ENCODE measurements around the gene KLHL7.

KLHL7 gene

DNA sequence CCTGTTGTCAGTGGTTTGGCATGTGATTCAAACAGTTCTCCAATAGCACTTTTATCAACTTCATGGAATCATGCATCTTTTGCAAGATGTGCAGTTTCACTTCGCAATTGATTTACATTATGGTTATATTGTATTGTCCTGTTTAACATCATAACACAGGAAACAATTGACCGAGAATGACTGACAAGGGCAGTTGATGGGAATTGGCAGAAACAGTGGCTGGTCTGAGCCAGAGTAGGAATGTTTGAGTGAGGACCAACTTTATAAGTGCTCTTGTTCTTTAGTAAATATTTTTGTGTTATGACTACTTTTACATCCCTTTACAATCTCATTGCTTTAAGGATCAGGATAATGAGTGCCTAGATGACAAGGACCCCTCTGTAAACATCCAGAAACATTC lies 2.2 kb downstream of the KLHL7 start:
- Histone ChIP-seq H3K79me2 (ENCODE audit: control insufficient read depth, insufficient read depth, low read length, poor library complexity) (peaks cover 6% of the 10 kb centered on the region), H3K4me2 (ENCODE audit: low read length) (no peak overlapping the region), H3K9ac (ENCODE audit: low read length) (no peak overlapping the region), H2BK12ac (ENCODE audit: low read length) (no peak overlapping the region), H3K4me1 (ENCODE audit: control insufficient read depth in 1 of 2, insufficient read depth in 2 of 2, low read length in 2 of 2) (peaks cover 0 to 1% of the 10 kb centered on the region in 2 experiments), H3K27ac (ENCODE audit: low read depth, low read length) (no peak overlapping the region), H3K9me3 (ENCODE audit: insufficient read depth, low read depth, low read length) (no peaks in the 10 kb centered on the region), H4K12ac (ENCODE audit: low read depth, low read length) (no peak overlapping the region), H3K27me3 (ENCODE audit: insufficient read depth, low read length) (no peaks in the 10 kb centered on the region), H3K79me1 (ENCODE audit: low read length) (peaks cover 4% of the 10 kb centered on the region), H3K4ac (ENCODE audit: low read depth, low read length) (no peak overlapping the region), H3K23ac (ENCODE audit: low read length) (no peak overlapping the region), H4K8ac (ENCODE audit: low read depth, low read length) (no peak overlapping the region), H3K18ac (ENCODE audit: low read length) (no peak overlapping the region), H3K4me3 (ENCODE audit: low read depth, low read length) (no peak overlapping the region), H2AFZ (ENCODE audit: insufficient read depth, low read length, poor library complexity) (no peak overlapping the region), H3K14ac (ENCODE audit: low read length) (no peak overlapping the region), H2AK5ac (ENCODE audit: low read length) (no peak overlapping the region), H3K36me3 (ENCODE audit: control insufficient read depth in 1 of 2, insufficient read depth in 2 of 2, low read length in 2 of 2) (no peaks in the 10 kb centered on the region), H2BK120ac (ENCODE audit: insufficient read depth, low read length, poor library complexity) (no peak overlapping the region), H2BK5ac (ENCODE audit: low read depth, low read length, poor library complexity) (no peak overlapping the region), H4K91ac (ENCODE audit: low read depth, low read length) (no peak overlapping the region)
- WGBS (ENCODE audit: extremely low coverage, insufficient coverage, insufficient read length): no CpG with 5 or more reads among the region's 2 CpGs
- DNase-seq: no peak

DNA sequence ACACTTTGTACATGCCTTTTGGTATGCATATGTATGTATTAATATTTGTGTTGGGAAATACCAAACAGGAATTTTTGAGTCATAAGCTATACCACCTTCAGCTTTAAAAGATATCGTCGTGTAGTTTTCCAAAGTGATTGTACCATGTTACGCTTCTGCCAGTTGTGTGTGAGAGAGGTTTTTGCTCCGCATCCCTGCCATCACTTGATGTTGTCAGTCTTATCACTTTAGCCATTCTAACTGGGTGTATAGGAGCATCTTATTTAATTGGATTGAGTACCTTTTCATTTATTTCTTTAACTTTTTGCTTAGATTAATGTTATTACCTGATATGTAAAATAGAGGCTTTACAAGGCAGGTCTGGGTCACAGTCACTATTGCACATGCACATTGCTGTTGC lies 3.4 kb downstream of the KLHL7 start:
- Histone ChIP-seq H4K91ac (ENCODE audit: low read depth, low read length) (no peak overlapping the region), H3K23ac (ENCODE audit: low read length) (no peak overlapping the region), H3K4me2 (ENCODE audit: low read length) (no peak overlapping the region), H2AK5ac (ENCODE audit: low read length) (no peak overlapping the region), H3K9me3 (ENCODE audit: insufficient read depth, low read depth, low read length) (no peaks in the 10 kb centered on the region), H3K27me3 (ENCODE audit: insufficient read depth, low read length) (no peaks in the 10 kb centered on the region), H2BK12ac (ENCODE audit: low read length) (no peak overlapping the region), H3K9ac (ENCODE audit: low read length) (no peak overlapping the region), H3K27ac (ENCODE audit: low read depth, low read length) (no peak overlapping the region), H3K79me1 (ENCODE audit: low read length) (peaks cover 4% of the 10 kb centered on the region), H3K18ac (ENCODE audit: low read length) (no peak overlapping the region), H3K36me3 (ENCODE audit: control insufficient read depth in 1 of 2, insufficient read depth in 2 of 2, low read length in 2 of 2) (no peaks in the 10 kb centered on the region), H3K79me2 (ENCODE audit: control insufficient read depth, insufficient read depth, low read length, poor library complexity) (peaks cover 6% of the 10 kb centered on the region), H2BK120ac (ENCODE audit: insufficient read depth, low read length, poor library complexity) (no peak overlapping the region), H4K12ac (ENCODE audit: low read depth, low read length) (no peak overlapping the region), H3K4ac (ENCODE audit: low read depth, low read length) (no peak overlapping the region), H4K8ac (ENCODE audit: low read depth, low read length) (no peak overlapping the region), H3K14ac (ENCODE audit: low read length) (no peak overlapping the region), H3K4me3 (ENCODE audit: low read depth, low read length) (no peak overlapping the region), H3K4me1 (ENCODE audit: control insufficient read depth in 1 of 2, insufficient read depth in 2 of 2, low read length in 2 of 2) (peaks cover 0 to 1% of the 10 kb centered on the region in 2 experiments), H2BK5ac (ENCODE audit: low read depth, low read length, poor library complexity) (no peak overlapping the region), H2AFZ (ENCODE audit: insufficient read depth, low read length, poor library complexity) (no peak overlapping the region)
- no peak for DNase-seq
- WGBS (ENCODE audit: extremely low coverage, insufficient coverage, insufficient read length): no CpG with 5 or more reads among the region's 4 CpGs

DNA sequence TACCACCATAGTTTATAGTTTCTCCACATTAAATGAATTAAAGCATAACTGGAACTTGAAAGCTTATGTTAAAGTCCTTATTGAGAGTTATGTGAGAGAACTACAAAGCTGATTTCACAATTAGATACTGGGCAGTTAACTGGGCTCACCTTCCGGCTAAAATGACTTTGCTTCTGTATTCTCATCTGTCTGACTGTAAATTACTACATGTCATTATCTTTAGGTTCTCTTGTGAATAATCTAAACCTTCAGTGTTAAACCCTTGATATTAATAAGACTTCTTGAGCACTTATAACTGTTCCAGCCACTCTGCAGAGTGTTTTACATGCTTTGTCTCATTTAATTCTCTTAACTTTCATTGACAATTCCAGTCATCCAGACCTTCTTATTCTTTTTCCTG lies 3.9 kb downstream of the KLHL7 start:
- H3K4ac ChIP-seq (ENCODE audit: low read depth, low read length): no peak overlapping the region
- H3K4me1 ChIP-seq (ENCODE audit: control insufficient read depth in 1 of 2, insufficient read depth in 2 of 2, low read length in 2 of 2): peaks cover 0 to 1% of the 10 kb centered on the region in 2 experiments
- no peak overlapping the region for H3K4me3 ChIP-seq (ENCODE audit: low read depth, low read length)
- no peak overlapping the region for H4K91ac ChIP-seq (ENCODE audit: low read depth, low read length)
- H4K8ac ChIP-seq (ENCODE audit: low read depth, low read length): no peak overlapping the region
- H3K4me2 ChIP-seq (ENCODE audit: low read length): no peak overlapping the region
- no peak overlapping the region for H3K14ac ChIP-seq (ENCODE audit: low read length)
- no peak overlapping the region for H4K12ac ChIP-seq (ENCODE audit: low read depth, low read length)
- H2AFZ ChIP-seq (ENCODE audit: insufficient read depth, low read length, poor library complexity): no peak overlapping the region
- H2BK5ac ChIP-seq (ENCODE audit: low read depth, low read length, poor library complexity): no peak overlapping the region
- no CpG with 5 or more reads among the region's 1 CpG for WGBS (ENCODE audit: extremely low coverage, insufficient coverage, insufficient read length)
- no peak overlapping the region for H2BK120ac ChIP-seq (ENCODE audit: insufficient read depth, low read length, poor library complexity)
- no peak overlapping the region for H3K23ac ChIP-seq (ENCODE audit: low read length)
- no peak overlapping the region for H3K9ac ChIP-seq (ENCODE audit: low read length)
- no peak overlapping the region for H2AK5ac ChIP-seq (ENCODE audit: low read length)
- no peaks in the 10 kb centered on the region for H3K36me3 ChIP-seq (ENCODE audit: control insufficient read depth in 1 of 2, insufficient read depth in 2 of 2, low read length in 2 of 2)
- no peak overlapping the region for H3K18ac ChIP-seq (ENCODE audit: low read length)
- peaks cover 6% of the 10 kb centered on the region for H3K79me2 ChIP-seq (ENCODE audit: control insufficient read depth, insufficient read depth, low read length, poor library complexity)
- H2BK12ac ChIP-seq (ENCODE audit: low read length): no peak overlapping the region
- H3K79me1 ChIP-seq (ENCODE audit: low read length): peaks cover 4% of the 10 kb centered on the region
- no peak for DNase-seq
- H3K27me3 ChIP-seq (ENCODE audit: insufficient read depth, low read length): no peaks in the 10 kb centered on the region
- H3K9me3 ChIP-seq (ENCODE audit: insufficient read depth, low read depth, low read length): no peaks in the 10 kb centered on the region
- H3K27ac ChIP-seq (ENCODE audit: low read depth, low read length): no peak overlapping the region

DNA sequence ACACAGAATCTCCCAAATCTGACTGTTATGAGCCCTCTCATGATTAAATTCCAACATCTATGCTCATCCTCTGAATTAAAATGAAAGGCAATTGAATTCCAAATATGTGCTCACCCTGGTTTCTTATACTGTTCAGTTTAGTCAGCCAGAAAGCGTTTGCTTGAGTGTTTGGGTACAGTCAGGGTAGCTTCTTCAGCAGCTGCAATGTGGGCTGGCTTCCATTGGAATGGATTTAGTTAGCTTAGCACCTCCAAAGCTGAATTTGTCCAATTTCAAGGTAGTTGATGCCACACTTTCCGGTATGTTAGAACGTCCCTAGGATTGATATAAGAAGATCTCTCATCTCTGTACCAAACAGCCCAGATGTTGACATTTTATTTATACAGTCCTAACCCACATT lies 9.3 kb downstream of the KLHL7 start:
- DNase-seq: no peak
- Histone ChIP-seq H3K9ac (ENCODE audit: low read length) (no peak overlapping the region), H3K14ac (ENCODE audit: low read length) (no peak overlapping the region), H2BK120ac (ENCODE audit: insufficient read depth, low read length, poor library complexity) (no peak overlapping the region), H4K91ac (ENCODE audit: low read depth, low read length) (no peak overlapping the region), H3K9me3 (ENCODE audit: insufficient read depth, low read depth, low read length) (no peaks in the 10 kb centered on the region), H3K4ac (ENCODE audit: low read depth, low read length) (no peak overlapping the region), H2BK12ac (ENCODE audit: low read length) (no peak overlapping the region), H3K23ac (ENCODE audit: low read length) (no peak overlapping the region), H2AK5ac (ENCODE audit: low read length) (no peak overlapping the region), H3K79me2 (ENCODE audit: control insufficient read depth, insufficient read depth, low read length, poor library complexity) (no peaks in the 10 kb centered on the region), H3K36me3 (ENCODE audit: control insufficient read depth in 1 of 2, insufficient read depth in 2 of 2, low read length in 2 of 2) (no peaks in the 10 kb centered on the region), H3K18ac (ENCODE audit: low read length) (no peak overlapping the region), H3K27ac (ENCODE audit: low read depth, low read length) (no peak overlapping the region), H4K12ac (ENCODE audit: low read depth, low read length) (no peak overlapping the region), H3K4me1 (ENCODE audit: control insufficient read depth in 1 of 2, insufficient read depth in 2 of 2, low read length in 2 of 2) (peaks cover 3 to 4% of the 10 kb centered on the region in 2 experiments), H4K8ac (ENCODE audit: low read depth, low read length) (no peak overlapping the region), H3K27me3 (ENCODE audit: insufficient read depth, low read length) (no peaks in the 10 kb centered on the region), H3K4me3 (ENCODE audit: low read depth, low read length) (no peak overlapping the region), H2AFZ (ENCODE audit: insufficient read depth, low read length, poor library complexity) (no peak overlapping the region), H3K79me1 (ENCODE audit: low read length) (no peaks in the 10 kb centered on the region), H2BK5ac (ENCODE audit: low read depth, low read length, poor library complexity) (no peak overlapping the region), H3K4me2 (ENCODE audit: low read length) (no peak overlapping the region)
- no CpG with 5 or more reads among the region's 3 CpGs for WGBS (ENCODE audit: extremely low coverage, insufficient coverage, insufficient read length)
